Spleen (tissue), 11 donors: ENCODE results near the gene KDF1. TPM values are rescaled to one million over a fixed set of nuclear protein-coding genes. Genes with fewer than 3 reads are reported as not detected.

ENCODE experiments used
- DNase-seq: peaks from one replicate; pipeline ENCODE4 v3.0.0-alpha.2; 2020
- H3K27ac ChIP-seq, 8 donors: fragments of 200-600 bp; sonication (generic) in 7 of 8; 1 replicate in 4 of 8; 2 replicates in 4 of 8; pipeline versions ENCODE4 v1.5.0 to v1.8.0; 2016 to 2021; ENCODE audit warnings: inconsistent platforms in 4 of 8, mild to moderate bottlenecking in 4 of 8, moderate library complexity in 1 of 8
- H3K27me3 ChIP-seq, 7 donors: fragments of 200-600 bp; sonication (generic) in 6 of 7; replicated peaks in 1 of 7; 1 replicate in 4 of 7; 2 replicates in 3 of 7; pipeline versions ENCODE4 v1.5.0 to v1.8.0; 2016 to 2021; ENCODE audit warnings: inconsistent platforms in 3 of 7, mild to moderate bottlenecking in 1 of 7
- H3K36me3 ChIP-seq, 6 donors: fragments of 200-600 bp; sonication (generic) in 5 of 6; 1 replicate in 4 of 6; 2 replicates in 2 of 6; pipeline versions ENCODE4 v1.5.0 to v1.8.0; 2016 to 2021; ENCODE audit warnings: inconsistent platforms in 2 of 6
- H3K4me1 ChIP-seq, 6 donors: fragments of 200-600 bp; sonication (generic) in 5 of 6; 1 replicate in 3 of 6; 2 replicates in 3 of 6; pipeline versions ENCODE4 v1.5.0 to v1.8.0; 2016 to 2021; ENCODE audit warnings: inconsistent platforms in 3 of 6
- H3K4me3 ChIP-seq, 8 donors: fragments of 200-600 bp; sonication (generic) in 7 of 8; 1 replicate in 4 of 8; 2 replicates in 4 of 8; pipeline versions ENCODE4 v1.5.0 to v1.8.0; 2016 to 2021; ENCODE audit warnings: inconsistent platforms in 4 of 8, mild to moderate bottlenecking in 4 of 8, moderate library complexity in 2 of 8
- H3K9me3 ChIP-seq, 8 donors: fragments of 200-600 bp; sonication (generic) in 7 of 8; 1 replicate in 4 of 8; 2 replicates in 4 of 8; pipeline versions ENCODE4 v1.5.0 to v1.8.0; 2016 to 2021; ENCODE audit warnings: inconsistent platforms in 4 of 8
- POLR2A ChIP-seq, 3 donors: fragments of 450-650 bp; IDR thresholded peaks; one replicate each; pipeline ENCODE4 v1.5.1; 2017; ENCODE audit warnings: antibody characterized with exemption in 3 of 3, mild to moderate bottlenecking in 1 of 3
- POLR2AphosphoS5 ChIP-seq, 3 donors: sonication (generic); formaldehyde crosslinking; IDR thresholded peaks; one replicate each; pipeline ENCODE4 v1.5.1; 2017; ENCODE audit warnings: antibody characterized with exemption in 3 of 3
- WGBS, 5 donors: extraction: QIAGEN DNeasy Blood & Tissue Kit in 3 of 5; methylation state at CpG; one replicate each; pipeline versions ENCODE4 v1.1.5 to v1.1.7; 2013 to 2018; 5-methylcytosine and 5-hydroxymethylcytosine counted together
- intact Hi-C: fragments of 100-400 bp; cut with DNase I; formaldehyde crosslinking; loops from one replicate; pipeline ENCODE4 v1.15.0; 2023; ENCODE audit warnings: low total_unique reads
- polyA plus RNA-seq, 3 donors: library from polyadenylated mRNA; stranded (reverse); fragments of 200-250 nt; gene quantifications; one replicate each; pipeline ENCODE4 v1.2.1, GENCODE V29; 2013
- total RNA-seq, 7 donors: library from RNA; depleted of rRNA in 3 of 7; stranded (reverse); fragments of >200 nt in 3 of 7; fragmentation: NEBNext Ultra II Directional in 4 of 7; extraction: Animal tissue kit (Norgen Biotek cat#: 25700) in 4 of 7; gene quantifications; one replicate each; pipeline versions ENCODE4 v1.1.0 to v1.2.1, GENCODE V29; 2016 to 2021
- TF ChIP-seq, protein P1 (sequence below), 11 experiments: fragments of 200-600 bp in 7 of 11; fragments of 450-650 bp in 4 of 11; sonication (generic) in 4 of 11; IDR thresholded peaks in 8 of 11; conservative IDR thresholded peaks in 3 of 11; 1 replicate in 7 of 11; 2 replicates in 4 of 11; pipeline versions ENCODE4 v1.4.0 to v1.8.0; 2016 to 2021; ENCODE audit warnings: antibody characterized with exemption in 11 of 11, inconsistent platforms in 4 of 11, mild to moderate bottlenecking in 1 of 11
- donor health status: healthy with polysubstance abuse.
- donor health status: DM: no; HTN: no; CAD: no; lungs with moderate emphysema.
- donor health status: DM: no; HTN: no; CAD: no.
- donor health status: Bipolar disorder and iron deficiency.
- donor health status: healthy.
- donor health status: DM: no; HTN: no; CAD: no.
- donor health status: DM: yes; HTN: yes; CAD: no.

KDF1 gene
- total and polyA plus RNA-seq, 10 donors, result 0.44 to 2.1 (median 0.98) TPM

DNA sequence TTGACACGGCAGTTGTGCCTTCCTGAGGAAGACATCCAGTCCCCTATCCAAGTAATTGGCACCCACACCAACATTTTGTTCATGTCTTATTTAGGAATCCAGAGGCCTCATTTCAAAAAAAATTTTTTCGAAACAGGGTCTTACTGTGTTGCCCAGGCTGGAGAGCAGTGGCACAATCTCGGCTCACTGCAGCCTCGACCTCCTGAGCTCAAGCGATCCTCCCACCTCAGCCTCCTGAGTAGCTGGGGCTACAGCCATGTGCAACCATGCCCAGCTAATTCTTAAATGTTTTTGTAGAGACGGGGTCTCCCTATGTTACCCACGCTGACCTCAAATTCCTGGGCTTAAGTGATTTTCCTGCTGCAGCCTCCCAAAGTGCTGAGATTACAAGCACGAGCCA, 24.0 kb upstream of the KDF1 start:
- DNase-seq, result no peak
- no peak overlapping the region for H3K4me3 ChIP-seq
- H3K4me1 ChIP-seq, result no peaks in the 10 kb centered on the region
- 76 to 86% (median 83%) methylated on average over 8 of the region's 8 CpGs for WGBS, 5 donors
- H3K36me3 ChIP-seq, result no peaks in the 10 kb centered on the region
- peaks cover 0 to 45% (median 0%) of the 10 kb centered on the region in 7 donors for H3K27me3 ChIP-seq
- no peak overlapping the region for H3K27ac ChIP-seq
- H3K9me3 ChIP-seq, result no peaks in the 10 kb centered on the region
- TF ChIP-seq POLR2A (IDR thresholded peaks at IDR 0.05) (no peak), POLR2AphosphoS5 (IDR thresholded peaks at IDR 0.05) (no peak)
- TF ChIP-seq, protein P1, sequence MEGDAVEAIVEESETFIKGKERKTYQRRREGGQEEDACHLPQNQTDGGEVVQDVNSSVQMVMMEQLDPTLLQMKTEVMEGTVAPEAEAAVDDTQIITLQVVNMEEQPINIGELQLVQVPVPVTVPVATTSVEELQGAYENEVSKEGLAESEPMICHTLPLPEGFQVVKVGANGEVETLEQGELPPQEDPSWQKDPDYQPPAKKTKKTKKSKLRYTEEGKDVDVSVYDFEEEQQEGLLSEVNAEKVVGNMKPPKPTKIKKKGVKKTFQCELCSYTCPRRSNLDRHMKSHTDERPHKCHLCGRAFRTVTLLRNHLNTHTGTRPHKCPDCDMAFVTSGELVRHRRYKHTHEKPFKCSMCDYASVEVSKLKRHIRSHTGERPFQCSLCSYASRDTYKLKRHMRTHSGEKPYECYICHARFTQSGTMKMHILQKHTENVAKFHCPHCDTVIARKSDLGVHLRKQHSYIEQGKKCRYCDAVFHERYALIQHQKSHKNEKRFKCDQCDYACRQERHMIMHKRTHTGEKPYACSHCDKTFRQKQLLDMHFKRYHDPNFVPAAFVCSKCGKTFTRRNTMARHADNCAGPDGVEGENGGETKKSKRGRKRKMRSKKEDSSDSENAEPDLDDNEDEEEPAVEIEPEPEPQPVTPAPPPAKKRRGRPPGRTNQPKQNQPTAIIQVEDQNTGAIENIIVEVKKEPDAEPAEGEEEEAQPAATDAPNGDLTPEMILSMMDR (IDR thresholded peaks at IDR 0.05 in 8 of 11, conservative IDR thresholded peaks at IDR 0.05 in 3 of 11), result no peak
- intact Hi-C loops, result no loop called here

DNA sequence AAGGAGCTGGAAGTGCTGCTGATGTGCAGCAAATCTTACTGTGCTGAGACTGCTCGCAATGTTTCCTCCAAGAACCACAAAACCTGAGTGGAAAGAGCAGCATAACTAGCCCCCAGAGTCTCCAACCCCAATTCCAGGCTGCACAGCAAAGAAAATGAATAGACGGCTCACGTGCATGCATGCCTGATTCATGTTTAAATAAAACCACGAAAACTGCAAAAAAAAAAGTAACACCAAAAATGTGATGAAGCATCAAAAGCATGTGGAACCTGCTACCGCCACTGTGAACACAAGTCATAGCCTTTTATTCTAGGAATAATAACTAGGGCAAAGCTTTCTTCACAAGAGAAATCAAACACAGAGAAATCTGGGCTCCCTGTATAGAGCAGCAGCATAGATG, 23.6 kb upstream of the KDF1 start:
- H3K4me1 ChIP-seq, result no peaks in the 10 kb centered on the region
- no peak for DNase-seq
- 39 to 60% (median 50%) methylated on average over 5 of the region's 5 CpGs for WGBS, 5 donors
- TF ChIP-seq POLR2AphosphoS5 (IDR thresholded peaks at IDR 0.05) (no peak), POLR2A (IDR thresholded peaks at IDR 0.05) (no peak)
- TF ChIP-seq, protein P1 (IDR thresholded peaks at IDR 0.05 in 8 of 11, conservative IDR thresholded peaks at IDR 0.05 in 3 of 11), result no peak
- peaks cover 0 to 44% (median 0%) of the 10 kb centered on the region in 7 donors for H3K27me3 ChIP-seq
- H3K4me3 ChIP-seq, result no peak overlapping the region
- intact Hi-C loops, result no loop called here
- no peak overlapping the region for H3K27ac ChIP-seq
- H3K36me3 ChIP-seq, result no peaks in the 10 kb centered on the region
- no peaks in the 10 kb centered on the region for H3K9me3 ChIP-seq

DNA sequence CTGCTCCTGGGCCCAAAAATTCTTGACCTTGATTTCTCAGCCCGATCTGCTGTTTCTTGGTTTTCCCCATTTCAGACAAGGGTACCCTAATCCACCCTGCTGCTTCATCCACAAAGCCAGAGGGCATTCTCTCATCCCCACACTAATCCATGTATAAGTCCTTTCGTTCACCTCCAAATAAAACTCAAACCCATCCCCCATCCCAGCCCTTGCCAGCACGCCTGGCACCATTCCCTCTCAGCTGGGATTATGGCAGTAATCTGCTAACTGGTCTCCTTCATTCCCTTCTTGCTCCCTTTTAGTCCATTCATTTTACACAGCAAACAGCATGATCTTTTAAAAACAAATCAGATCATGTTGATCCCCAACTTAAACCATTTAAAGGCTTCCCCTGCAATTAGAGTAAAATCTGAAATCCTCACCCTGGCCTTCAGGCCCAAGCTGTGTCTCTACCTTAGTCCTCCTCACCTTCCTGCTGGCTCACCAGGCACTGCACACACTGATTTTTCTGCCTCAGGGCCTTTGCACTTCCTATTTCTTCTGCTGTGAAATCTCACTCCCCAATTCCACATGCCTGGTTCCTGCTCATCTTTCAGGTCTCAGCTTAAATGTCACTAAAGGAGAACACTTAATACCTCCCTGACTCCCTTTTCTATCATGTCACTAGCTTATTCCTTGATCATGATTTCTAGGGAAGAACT, 21.0 kb upstream of the KDF1 start:
- no peaks in the 10 kb centered on the region for H3K36me3 ChIP-seq
- TF ChIP-seq POLR2AphosphoS5 (IDR thresholded peaks at IDR 0.05) (no peak), POLR2A (IDR thresholded peaks at IDR 0.05) (no peak)
- TF ChIP-seq, protein P1 (IDR thresholded peaks at IDR 0.05 in 8 of 11, conservative IDR thresholded peaks at IDR 0.05 in 3 of 11), result no peak
- DNase-seq, result no peak
- no peak overlapping the region for H3K27ac ChIP-seq
- H3K4me3 ChIP-seq, result no peak overlapping the region
- 77 to 94% (median 82%) methylated on average over 3 of the region's 3 CpGs for WGBS, 5 donors
- H3K27me3 ChIP-seq, result peaks cover 0 to 28% (median 0%) of the 10 kb centered on the region in 7 donors
- no peaks in the 10 kb centered on the region for H3K9me3 ChIP-seq
- H3K4me1 ChIP-seq, result no peaks in the 10 kb centered on the region
- intact Hi-C loops, result no loop called here

DNA sequence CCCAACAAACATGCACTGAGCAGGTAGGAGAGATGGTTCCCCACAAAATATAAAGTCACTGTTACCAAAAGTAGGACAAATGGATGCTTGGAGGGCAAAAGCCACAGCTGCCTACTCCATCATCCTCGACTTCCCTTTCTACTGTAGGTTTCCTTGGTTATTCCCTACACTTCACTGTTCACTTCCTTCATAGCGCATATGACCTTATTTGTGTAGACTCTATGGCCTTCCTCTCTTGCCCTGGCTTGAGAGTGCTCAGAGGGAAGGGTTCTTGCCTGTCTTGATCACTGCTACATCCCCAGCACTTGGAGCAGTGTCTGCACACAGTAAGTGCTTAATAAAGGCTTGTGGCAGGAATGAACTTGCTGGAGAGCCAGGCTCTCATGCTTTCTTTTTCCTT, 18.6 kb upstream of the KDF1 start:
- no peaks in the 10 kb centered on the region for H3K4me1 ChIP-seq
- TF ChIP-seq POLR2A (IDR thresholded peaks at IDR 0.05), result no peak
- TF ChIP-seq, protein P1 (IDR thresholded peaks at IDR 0.05 in 8 of 11, conservative IDR thresholded peaks at IDR 0.05 in 3 of 11), result no peak
- no peak for TF ChIP-seq POLR2AphosphoS5 (IDR thresholded peaks at IDR 0.05)
- H3K27me3 ChIP-seq, result peaks cover 0 to 14% (median 0%) of the 10 kb centered on the region in 7 donors
- no peak overlapping the region for H3K27ac ChIP-seq
- intact Hi-C loops, result no loop called here
- no peak for DNase-seq
- H3K4me3 ChIP-seq, result no peak overlapping the region
- 40 to 50% (median 43%) methylated on average over 2 of the region's 2 CpGs for WGBS, 5 donors
- no peaks in the 10 kb centered on the region for H3K36me3 ChIP-seq
- no peaks in the 10 kb centered on the region for H3K9me3 ChIP-seq
